Breast epithelium (tissue), 4 donors: ENCODE results near the gene IL37. TPM values are rescaled to one million over a fixed set of nuclear protein-coding genes. Genes with fewer than 3 reads are reported as not detected.
"Not testable (repeated sequence)": the region's sequence is repeated elsewhere in the genome, so short reads cannot be mapped to it uniquely, and the experiment has no call there.

Source experiments
- DNase-seq, 2 donors: peaks; one replicate each; pipeline ENCODE4 v3.0.0-alpha.2; 2019; ENCODE audit warnings: low spot score in 2 of 2
- H3K27ac ChIP-seq, 2 donors: fragments of 200-600 bp; sonication (generic) in 1 of 2; one replicate each; pipeline ENCODE4 v1.5.1; 2016 to 2019; ENCODE audit warnings: mild to moderate bottlenecking in 1 of 2
- H3K27me3 ChIP-seq, 2 donors: fragments of 200-600 bp; sonication (generic) in 1 of 2; one replicate each; pipeline versions ENCODE4 v1.5.1 to v1.6.0; 2017 to 2019; ENCODE audit warnings: control low read depth in 1 of 2, mild to moderate bottlenecking in 1 of 2
- H3K36me3 ChIP-seq: fragments of 200-600 bp; one replicate; pipeline ENCODE4 v1.5.1; 2019
- H3K4me1 ChIP-seq, 2 donors: fragments of 200-600 bp; sonication (generic); one replicate each; pipeline ENCODE4 v1.5.1; 2016 to 2019; ENCODE audit warnings: control low read depth in 1 of 2
- H3K4me3 ChIP-seq, 3 donors: fragments of 200-600 bp; sonication (generic); 1 replicate in 2 of 3; 2 replicates in 1 of 3; pipeline ENCODE4 v1.5.1; 2016 to 2019; ENCODE audit warnings: mild to moderate bottlenecking in 3 of 3, moderate library complexity in 2 of 3
- H3K9me3 ChIP-seq, 2 donors: fragments of 200-600 bp; sonication (generic) in 1 of 2; one replicate each; pipeline ENCODE4 v1.5.1; 2016 to 2019; ENCODE audit warnings: control low read depth in 1 of 2
- CTCF ChIP-seq, 3 donors: fragments of 450-650 bp; IDR thresholded peaks; one replicate each; pipeline ENCODE4 v1.5.1; 2016 to 2017; ENCODE audit warnings: antibody characterized with exemption in 3 of 3, mild to moderate bottlenecking in 3 of 3, moderate library complexity in 3 of 3
- POLR2A ChIP-seq: fragments of 450-650 bp; IDR thresholded peaks from one replicate; pipeline ENCODE4 v1.6.1; 2016; ENCODE audit warnings: antibody characterized with exemption, mild to moderate bottlenecking, moderate library complexity
- POLR2AphosphoS5 ChIP-seq, 3 donors: sonication (generic); formaldehyde crosslinking; IDR thresholded peaks; one replicate each; pipeline ENCODE4 v1.6.1; 2017; ENCODE audit warnings: antibody characterized with exemption in 3 of 3
- intact Hi-C: fragments of 100-400 bp; cut with DNase I; formaldehyde crosslinking; loops from one replicate; pipeline ENCODE4 v1.15.1; 2023; ENCODE audit warnings: low total_unique reads
- total RNA-seq, 3 donors: library from RNA; depleted of rRNA; stranded (reverse); fragments of >200 nt; gene quantifications; one replicate each; pipeline ENCODE4 v1.1.0, GENCODE V29; 2016

IL37 gene
- total RNA-seq, 3 donors from 2014 or later, result not detected

- Histone ChIP-seq H3K27ac (no peak overlapping the region), H3K36me3 (no peaks in the 10 kb centered on the region), H3K9me3 (no peaks in the 10 kb centered on the region), H3K4me1 (no peaks in the 10 kb centered on the region), H3K27me3 (peaks cover 0 to 3% of the 10 kb centered on the region in 2 donors), H3K4me3 (no peak overlapping the region)
- TF ChIP-seq CTCF (IDR thresholded peaks at IDR 0.05) (no peak), POLR2AphosphoS5 (IDR thresholded peaks at IDR 0.05) (no peak), POLR2A (no peak)
- no peak for DNase-seq
- intact Hi-C loops, result no loop called here
These were observed 16.8 kb downstream of the IL37 start for GRCh38 chr2:112927745-112928144.

- Histone ChIP-seq H3K27me3 (no peaks in the 10 kb centered on the region), H3K4me3 (no peak overlapping the region), H3K9me3 (no peaks in the 10 kb centered on the region), H3K27ac (no peak overlapping the region), H3K36me3 (no peaks in the 10 kb centered on the region), H3K4me1 (no peaks in the 10 kb centered on the region)
- no peak for DNase-seq
- TF ChIP-seq CTCF (IDR thresholded peaks at IDR 0.05), result no peak
- TF ChIP-seq POLR2A, result no peak
- no peak for TF ChIP-seq POLR2AphosphoS5 (IDR thresholded peaks at IDR 0.05)
- intact Hi-C loops, result no loop called here
These were observed 22.3 kb downstream of the IL37 start for GRCh38 chr2:112933261-112933660.

GRCh38 chr2:112934117-112934516 is 23.2 kb downstream of the IL37 start:
- intact Hi-C loops, DNase-seq, H3K4me3 ChIP-seq, H3K27me3 ChIP-seq, H3K36me3 ChIP-seq, H3K27ac ChIP-seq, H3K4me1 ChIP-seq, H3K9me3 ChIP-seq: not testable (repeated sequence)

- Histone ChIP-seq H3K4me3 (no peak overlapping the region), H3K27me3 (no peaks in the 10 kb centered on the region), H3K9me3 (no peaks in the 10 kb centered on the region), H3K27ac (no peak overlapping the region), H3K36me3 (no peaks in the 10 kb centered on the region), H3K4me1 (no peaks in the 10 kb centered on the region)
- intact Hi-C loops, result no loop called here
- TF ChIP-seq POLR2AphosphoS5 (IDR thresholded peaks at IDR 0.05) (no peak), POLR2A (no peak), CTCF (IDR thresholded peaks at IDR 0.05) (no peak)
- no peak for DNase-seq
These were observed 25.9 kb downstream of the IL37 start for GRCh38 chr2:112936927-112937232.

- H3K4me1 ChIP-seq, result no peaks in the 10 kb centered on the region
- H3K27ac ChIP-seq, result no peak overlapping the region
- H3K27me3 ChIP-seq, result no peaks in the 10 kb centered on the region
- no peaks in the 10 kb centered on the region for H3K9me3 ChIP-seq
- no peak overlapping the region for H3K4me3 ChIP-seq
- no peaks in the 10 kb centered on the region for H3K36me3 ChIP-seq
- intact Hi-C loops, result no loop called here
- no peak for TF ChIP-seq POLR2AphosphoS5 (IDR thresholded peaks at IDR 0.05)
- DNase-seq, result no peak
These were observed 27.9 kb downstream of the IL37 start for GRCh38 chr2:112938904-112939303.

- Histone ChIP-seq H3K27ac (no peak overlapping the region), H3K27me3 (no peaks in the 10 kb centered on the region), H3K4me3 (no peak overlapping the region), H3K36me3 (no peaks in the 10 kb centered on the region), H3K9me3 (no peaks in the 10 kb centered on the region), H3K4me1 (no peaks in the 10 kb centered on the region)
- intact Hi-C loops, result no loop called here
- DNase-seq, result no peak
- no peak for TF ChIP-seq CTCF (IDR thresholded peaks at IDR 0.05)
- TF ChIP-seq POLR2A, result no peak
- TF ChIP-seq POLR2AphosphoS5 (IDR thresholded peaks at IDR 0.05), result no peak
These were observed 28.5 kb downstream of the IL37 start for GRCh38 chr2:112939425-112939824.
